A673 (cell line): ENCODE results near the gene MVB12B. TPM values are rescaled to one million over a fixed set of nuclear protein-coding genes. Genes with fewer than 3 reads are reported as not detected.

Experiments used
- BruUV-seq: library from RNA; stranded (reverse); fragments of 400-500 nt; replicated peaks from 2 replicates; lab custom pipeline; 2021; lab: Mats Ljungman, UMichigan
- CTCF ChIA-PET: fragments of 300-600 bp; sonication (Branson Sonifier 250); formaldehyde crosslinking; loops from one replicate; lab custom pipeline; 2022; ENCODE audit warnings: antibody characterized with exemption; lab: Charles Lee
- POLR2A ChIA-PET: fragments of 300-600 bp; sonication (Branson Sonifier 250); formaldehyde crosslinking; loops from one replicate; lab custom pipeline; 2022; ENCODE audit warnings: antibody characterized with exemption; ENCODE audit not compliant: low non-redundant PET; lab: Charles Lee
- DNase-seq: peaks from one replicate; pipeline ENCODE4 v3.0.0-alpha.2; 2015; ENCODE audit warnings: low spot score
- H3K27ac ChIP-seq: fragments of 200-600 bp; sonication (generic); 2 replicates; pipeline ENCODE4 v1.5.1; 2016; ENCODE audit warnings: mixed run types, low read depth, mild to moderate bottlenecking, mixed read lengths, antibody characterized with exemption, low read length; ENCODE audit not compliant: poor library complexity, severe bottlenecking
- H3K27me3 ChIP-seq: fragments of 200-600 bp; sonication (generic); replicated peaks from 2 replicates; pipeline ENCODE4 v1.6.1; 2017; ENCODE audit warnings: mixed run types, low read depth, mild to moderate bottlenecking, mixed read lengths, antibody characterized with exemption, low read length; ENCODE audit not compliant: insufficient read depth, poor library complexity
- H3K36me3 ChIP-seq: fragments of 200-600 bp; sonication (generic); 2 replicates; pipeline ENCODE4 v1.6.1; 2016; ENCODE audit warnings: mixed run types, mild to moderate bottlenecking, mixed read lengths, antibody characterized with exemption, low read length; ENCODE audit not compliant: insufficient read depth, poor library complexity, severe bottlenecking
- H3K4me1 ChIP-seq: fragments of 200-600 bp; sonication (generic); 2 replicates; pipeline ENCODE4 v1.6.1; 2017; ENCODE audit warnings: mixed run types, mild to moderate bottlenecking, mixed read lengths, antibody characterized with exemption, low read length; ENCODE audit not compliant: insufficient read depth, poor library complexity, severe bottlenecking
- H3K4me3 ChIP-seq: fragments of 200-600 bp; sonication (generic); 2 replicates; pipeline ENCODE4 v1.5.1; 2016; ENCODE audit warnings: low read depth, mixed run types, mild to moderate bottlenecking, mixed read lengths, low read length; ENCODE audit not compliant: poor library complexity, severe bottlenecking
- H3K9me3 ChIP-seq: fragments of 200-600 bp; sonication (generic); 2 replicates; pipeline ENCODE4 v1.6.1; 2016; ENCODE audit warnings: mixed run types, low read depth, mild to moderate bottlenecking, mixed read lengths, antibody characterized with exemption, low read length; ENCODE audit not compliant: poor library complexity, severe bottlenecking
- CTCF ChIP-seq: fragments of 300-800, 200-600 bp; sonication (generic); conservative IDR thresholded peaks from 2 replicates; pipeline ENCODE4 v1.5.1; 2017; ENCODE audit warnings: low read depth, mild to moderate bottlenecking, antibody characterized with exemption, low read length, moderate library complexity, mixed read lengths
- EZH2 ChIP-seq: fragments of 200-600 bp; sonication (generic); IDR thresholded peaks from 2 replicates; pipeline ENCODE4 v1.6.1; 2017; ENCODE audit warnings: borderline replicate concordance, low read depth, mild to moderate bottlenecking, mixed read lengths, antibody characterized with exemption, low read length; ENCODE audit not compliant: poor library complexity, severe bottlenecking
- intact Hi-C: fragments of 100-400 bp; cut with micrococcal nuclease; formaldehyde crosslinking; loops from one replicate; pipeline ENCODE4 v1.10.0; 2022; ENCODE audit not compliant: unreplicated experiment
- total RNA-seq: library from RNA; stranded (reverse); gene quantifications from 2 replicates; pipeline ENCODE4 v1.2.3, GENCODE V29; 2021

MVB12B gene
- total RNA-seq, 1 experiment from 2014 or later, result 12.3 TPM

GRCh38 chr9:126399789-126400188 is 73.2 kb downstream of the MVB12B start:
- intact Hi-C loops, result loop anchor here (5.0 to 10.0 kb wide), 2 partner anchors 93 to 995 kb away; no protein-coding TSS in a partner anchor
- no peak overlapping the region for H3K27ac ChIP-seq
- no peaks in the 10 kb centered on the region for H3K9me3 ChIP-seq
- H3K36me3 ChIP-seq, result no peaks in the 10 kb centered on the region
- ChIA-PET CTCF (no interaction called here), POLR2A (no interaction called here)
- DNase-seq, result no peak
- BruUV-seq, result no TSS peak
- H3K4me1 ChIP-seq, result no peaks in the 10 kb centered on the region
- H3K27me3 ChIP-seq, result no peaks in the 10 kb centered on the region
- no peak overlapping the region for H3K4me3 ChIP-seq
- TF ChIP-seq CTCF (no peak), EZH2 (no peak)

GRCh38 chr9:126400571-126400970 is 73.9 kb downstream of the MVB12B start:
- Histone ChIP-seq H3K27ac (no peak overlapping the region), H3K36me3 (no peaks in the 10 kb centered on the region), H3K4me3 (no peak overlapping the region), H3K4me1 (no peaks in the 10 kb centered on the region), H3K27me3 (no peaks in the 10 kb centered on the region), H3K9me3 (no peaks in the 10 kb centered on the region)
- no TSS peak for BruUV-seq
- POLR2A ChIA-PET, result no interaction called here
- no peak for DNase-seq
- CTCF ChIA-PET, result no interaction called here
- TF ChIP-seq CTCF (no peak), EZH2 (no peak)
- intact Hi-C loops, result no loop called here

DNA sequence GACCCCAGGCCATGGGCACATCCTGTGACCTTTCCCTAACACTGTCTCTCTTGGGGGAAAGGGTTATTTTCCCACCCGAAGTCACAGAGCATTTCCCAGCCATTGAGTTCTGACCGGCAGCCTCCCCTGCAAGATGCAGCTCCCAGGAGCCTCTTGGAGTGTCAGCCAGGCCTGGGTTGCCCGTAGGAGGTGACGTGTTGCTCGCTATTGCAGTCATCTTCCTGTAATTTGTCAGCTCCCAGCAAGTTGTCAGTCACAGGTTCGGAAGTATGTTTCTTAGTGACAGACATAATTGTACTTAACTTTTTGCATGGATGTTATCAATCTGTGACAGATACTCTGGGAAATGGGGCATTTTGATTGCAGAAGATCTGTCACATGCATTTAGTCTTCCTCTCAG is 74.5 kb downstream of the MVB12B start:
- Histone ChIP-seq H3K4me3 (no peak overlapping the region), H3K9me3 (no peaks in the 10 kb centered on the region), H3K4me1 (no peaks in the 10 kb centered on the region), H3K27me3 (no peaks in the 10 kb centered on the region), H3K36me3 (no peaks in the 10 kb centered on the region), H3K27ac (no peak overlapping the region)
- no peak for DNase-seq
- no TSS peak for BruUV-seq
- TF ChIP-seq CTCF, result no peak
- no peak for TF ChIP-seq EZH2
- POLR2A ChIA-PET, result no interaction called here
- CTCF ChIA-PET, result no interaction called here
- intact Hi-C loops, result no loop called here
